Fibroblast of the aortic adventitia (primary cell): Measurements from ENCODE around the gene FBXO38. TPM values are rescaled to one million over a fixed set of nuclear protein-coding genes. Genes with fewer than 3 reads are reported as not detected.
"Not testable (repeated sequence)": the region's sequence is repeated elsewhere in the genome, so short reads cannot be mapped to it uniquely, and the experiment has no call there.

Experiments used
- DNase-seq: peaks from one replicate; pipeline ENCODE4 v3.0.0-alpha.2; 2010; ENCODE audit warnings: low read depth
- H3K4me3 ChIP-seq: 2 replicates; pipeline ENCODE4 v1.5.1; 2011; ENCODE audit warnings: low read depth, mild to moderate bottlenecking, control low read depth, low read length, moderate library complexity
- CTCF ChIP-seq: IDR thresholded peaks from 2 replicates; pipeline ENCODE4 v1.5.1; 2011; ENCODE audit warnings: mild to moderate bottlenecking, low read length, control low read depth, inconsistent platforms; ENCODE audit not compliant: insufficient read depth
- total RNA-seq: library from RNA; depleted of rRNA; stranded (reverse); fragments of >200 nt; gene quantifications from 2 replicates; pipeline ENCODE4 v1.2.3, GENCODE V29; 2012; ENCODE audit warnings: low replicate concordance

Gene FBXO38
- total RNA-seq, 1 donor: 61.0 TPM

GRCh38 chr5:148467958-148468357 lies 84.2 kb downstream of the FBXO38 start:
- no peak overlapping the region for H3K4me3 ChIP-seq
- no peak for TF ChIP-seq CTCF
- no peak for DNase-seq

- not testable (repeated sequence) for H3K4me3 ChIP-seq, DNase-seq
These were observed 85.0 kb downstream of the FBXO38 start for GRCh38 chr5:148468746-148469145.

- H3K4me3 ChIP-seq: no peak overlapping the region
- TF ChIP-seq CTCF: no peak
- peak; percentile 89 for DNase-seq
These were observed 85.8 kb downstream of the FBXO38 start for GRCh38 chr5:148469501-148469935.

- peak; percentile 53 for DNase-seq
- H3K4me3 ChIP-seq: no peak overlapping the region
- TF ChIP-seq CTCF: no peak
These were observed 87.6 kb downstream of the FBXO38 start for GRCh38 chr5:148471379-148471778.

- no peak for TF ChIP-seq CTCF
- DNase-seq: peak; percentile 98
- H3K4me3 ChIP-seq: no peak overlapping the region
These were observed 90.3 kb downstream of the FBXO38 start for GRCh38 chr5:148474025-148474511.

- H3K4me3 ChIP-seq: no peak overlapping the region
- DNase-seq: no peak
- no peak for TF ChIP-seq CTCF
These were observed 92.5 kb downstream of the FBXO38 start for GRCh38 chr5:148476302-148476701.

- no peak for TF ChIP-seq CTCF
- no peak overlapping the region for H3K4me3 ChIP-seq
- no peak for DNase-seq
These were observed 93.7 kb downstream of the FBXO38 start for GRCh38 chr5:148477429-148477828.
